GM19397 (cell line): ENCODE measurements around the gene GATD1.
A peak's percentile ranks its signal among the peaks of the same experiment; 100 is the strongest.

Source experiments
- ATAC-seq: cut with Tn5 transposase; IDR thresholded peaks from one replicate; pipeline ENCODE4 v1.9.1; 2021; ENCODE audit warnings: mild to moderate bottlenecking, moderate library complexity; ENCODE audit not compliant: unreplicated experiment

GATD1 gene

GRCh38 chr11:813072-813455, 35.8 kb upstream of the GATD1 start:
- no peak for ATAC-seq

DNA sequence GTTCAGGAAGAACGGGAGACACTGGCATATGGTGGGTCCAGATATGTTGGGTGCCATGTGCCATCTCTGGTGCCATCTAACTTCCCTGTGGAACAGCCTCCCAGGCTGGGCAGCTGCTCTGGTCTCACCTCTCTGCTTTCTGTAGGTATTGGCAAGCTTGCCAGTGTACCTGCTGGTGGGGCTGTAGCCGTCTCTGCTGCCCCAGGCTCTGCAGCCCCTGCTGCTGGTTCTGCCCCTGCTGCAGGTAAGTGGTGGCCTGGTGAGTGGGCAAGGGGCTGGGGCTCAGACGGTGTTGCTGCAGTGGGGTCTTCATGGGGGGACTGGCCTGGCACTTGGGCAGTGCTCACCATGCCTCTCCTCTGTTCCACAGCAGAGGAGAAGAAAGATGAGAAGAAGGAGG, 35.1 kb upstream of the GATD1 start:
- no peak for ATAC-seq

- no peak for ATAC-seq
Measured at GRCh38 chr11:811446-812245, 34.4 kb upstream of the GATD1 start.

DNA sequence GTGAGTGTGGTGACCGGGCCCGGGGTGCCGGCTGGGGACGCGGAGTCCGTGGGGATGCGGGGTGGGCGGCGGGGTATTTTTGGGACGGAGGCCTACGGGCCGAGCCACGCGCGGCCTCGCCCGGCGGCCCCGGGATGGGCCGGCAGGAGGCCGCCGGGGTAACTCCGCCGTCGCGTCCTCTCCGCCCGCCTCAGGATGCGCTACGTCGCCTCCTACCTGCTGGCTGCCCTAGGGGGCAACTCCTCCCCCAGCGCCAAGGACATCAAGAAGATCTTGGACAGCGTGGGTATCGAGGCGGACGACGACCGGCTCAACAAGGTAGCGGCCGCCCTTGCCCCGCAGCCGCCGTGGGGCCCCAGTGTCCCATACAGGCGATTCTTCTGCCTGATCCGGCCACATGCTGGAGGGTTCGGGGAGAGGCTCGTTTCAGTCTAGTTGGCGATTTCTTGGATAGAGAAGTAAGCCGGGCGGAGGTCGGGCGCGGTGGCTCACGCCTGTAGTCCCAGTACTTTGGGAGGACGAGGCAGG, 32.8 kb upstream of the GATD1 start:
- ATAC-seq = no peak

- ATAC-seq = peak; percentile 75
Measured at GRCh38 chr11:809287-810039, 32.2 kb upstream of the GATD1 start, which contains the start of gene RPLP2. TSS of gene RPLP2 (plus strand) at chr11:809967. CDS start at chr11:810235, 268 bp downstream.

- no peak for ATAC-seq
Measured at GRCh38 chr11:808427-809286, 31.4 kb upstream of the GATD1 start.

- ATAC-seq = no peak
Measured at GRCh38 chr11:804599-804964, 27.3 kb upstream of the GATD1 start.

DNA sequence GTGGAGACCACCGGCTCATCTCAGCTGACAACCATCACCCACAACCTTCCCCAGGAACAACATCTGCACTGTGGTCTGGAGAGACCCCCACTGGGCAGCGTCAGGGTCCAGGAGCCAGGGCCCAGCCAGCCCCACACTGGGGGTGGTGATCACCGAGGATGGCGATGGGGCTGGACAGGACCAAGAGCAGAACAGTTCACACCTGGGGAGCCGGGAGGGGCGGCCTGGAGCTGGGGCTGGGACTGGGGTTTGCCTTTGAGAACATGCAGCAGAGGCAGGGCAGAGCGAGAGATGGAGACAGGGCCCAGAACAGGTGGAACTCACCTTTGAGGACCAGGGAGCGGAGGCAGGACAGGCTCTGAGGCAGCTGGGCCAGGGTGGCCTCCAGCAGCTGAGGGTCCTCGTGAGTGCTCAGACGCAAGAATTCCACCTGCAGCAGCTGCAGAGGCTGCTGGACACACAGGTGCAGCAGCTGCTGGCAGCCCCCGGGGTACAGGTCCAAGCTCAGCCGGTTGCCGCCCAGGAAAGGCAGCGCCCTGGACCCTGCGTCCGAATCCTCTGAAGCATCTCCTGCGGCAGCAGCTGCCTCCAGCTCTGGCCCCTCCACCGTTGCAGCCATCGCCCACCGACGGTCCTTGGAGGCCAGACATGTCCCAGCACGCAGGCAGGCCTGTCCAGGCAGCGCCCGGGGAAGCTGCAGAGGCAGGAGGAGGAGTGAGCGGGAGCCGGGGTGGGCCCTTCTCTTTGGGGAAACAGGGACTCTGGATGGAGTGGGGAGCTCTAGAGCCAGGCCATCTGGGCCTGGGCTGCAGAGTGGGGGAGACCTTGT, 26.7 kb upstream of the GATD1 start:
- ATAC-seq = no peak

DNA sequence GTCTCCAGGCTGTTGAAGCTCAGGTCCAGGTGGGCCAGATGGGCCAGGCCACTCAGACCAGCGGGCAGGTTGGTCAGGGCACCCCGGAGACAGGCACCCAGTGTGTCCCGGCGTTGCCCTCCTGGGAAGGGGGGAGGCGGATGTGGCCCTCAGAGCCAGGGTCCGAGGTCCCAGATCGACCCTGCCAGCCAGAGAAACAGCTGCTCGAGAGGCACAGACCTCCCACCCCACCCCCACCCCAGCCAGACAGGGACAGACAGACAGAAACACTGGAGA, 26.1 kb upstream of the GATD1 start:
- ATAC-seq = no peak

DNA sequence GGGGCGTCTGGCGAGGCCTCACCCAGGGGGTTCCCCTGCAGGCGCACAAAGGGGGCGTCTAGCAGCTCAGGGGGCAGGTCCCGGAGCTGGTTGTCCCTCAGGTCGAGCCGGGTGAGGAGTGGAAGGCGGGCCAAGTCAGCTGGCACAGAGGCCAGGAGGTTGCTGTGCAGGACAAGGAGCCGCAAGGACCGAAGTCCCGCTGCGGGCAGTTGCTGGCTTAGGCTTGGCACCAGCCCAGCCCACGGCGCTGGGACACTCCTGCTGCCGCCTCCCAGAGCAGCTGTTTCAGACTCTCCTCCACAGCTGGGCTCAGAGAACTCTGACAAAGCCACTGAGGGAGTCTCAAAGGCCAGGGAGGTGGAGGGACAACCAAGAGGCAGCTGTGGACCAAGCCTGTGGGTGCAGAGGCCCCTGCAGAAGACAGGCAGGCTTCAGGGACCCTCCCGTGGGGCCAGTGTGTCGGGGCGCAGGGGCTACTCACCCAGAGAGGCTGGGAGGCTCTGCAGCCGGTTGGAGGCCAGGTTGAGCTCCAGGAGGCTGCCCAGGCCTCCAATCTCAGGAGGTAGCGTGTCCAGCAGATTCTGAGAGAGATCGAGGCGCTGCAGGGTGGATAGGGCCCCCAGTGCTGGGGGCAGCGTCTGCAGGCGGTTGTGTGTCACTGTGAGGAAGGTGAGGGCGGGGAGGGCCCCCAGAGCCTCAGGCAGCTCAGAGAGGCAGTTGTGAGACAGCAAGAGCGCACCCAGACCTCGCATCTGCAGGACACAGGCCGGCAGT, 25.6 kb upstream of the GATD1 start:
- ATAC-seq = no peak

DNA sequence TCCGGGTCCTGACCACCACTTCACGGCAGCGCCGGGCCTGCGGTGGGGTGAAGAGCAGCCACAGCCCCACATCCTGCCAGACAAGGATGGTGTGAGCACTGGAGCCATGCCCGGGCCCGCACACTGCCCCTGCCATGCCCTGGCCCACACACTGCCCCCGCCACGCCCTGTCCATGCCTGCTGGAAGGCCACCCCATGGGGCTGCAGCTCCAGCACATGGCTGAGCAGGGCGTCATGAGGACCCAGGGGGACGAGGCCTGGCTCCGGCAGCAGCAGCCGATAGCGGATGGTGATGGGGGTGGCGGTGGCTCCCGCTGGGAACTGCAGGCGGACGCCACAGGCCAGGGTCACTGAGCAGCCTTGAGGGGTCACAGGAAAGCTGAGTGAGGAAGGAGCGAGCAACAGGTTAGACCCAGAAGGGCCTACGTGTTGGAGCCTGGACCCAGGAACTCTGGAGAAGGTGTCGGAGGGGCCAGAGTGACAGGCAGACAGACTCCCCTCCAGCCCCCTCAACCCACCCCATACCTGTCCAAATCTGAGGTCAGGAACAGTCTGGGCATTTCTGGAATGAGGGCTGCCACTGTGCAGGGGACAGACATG, 24.8 kb upstream of the GATD1 start:
- ATAC-seq = no peak

- no peak for ATAC-seq
Measured at GRCh38 chr11:801097-801780, 24.0 kb upstream of the GATD1 start.

- no peak for ATAC-seq
Measured at GRCh38 chr11:800473-800872, 23.2 kb upstream of the GATD1 start.

DNA sequence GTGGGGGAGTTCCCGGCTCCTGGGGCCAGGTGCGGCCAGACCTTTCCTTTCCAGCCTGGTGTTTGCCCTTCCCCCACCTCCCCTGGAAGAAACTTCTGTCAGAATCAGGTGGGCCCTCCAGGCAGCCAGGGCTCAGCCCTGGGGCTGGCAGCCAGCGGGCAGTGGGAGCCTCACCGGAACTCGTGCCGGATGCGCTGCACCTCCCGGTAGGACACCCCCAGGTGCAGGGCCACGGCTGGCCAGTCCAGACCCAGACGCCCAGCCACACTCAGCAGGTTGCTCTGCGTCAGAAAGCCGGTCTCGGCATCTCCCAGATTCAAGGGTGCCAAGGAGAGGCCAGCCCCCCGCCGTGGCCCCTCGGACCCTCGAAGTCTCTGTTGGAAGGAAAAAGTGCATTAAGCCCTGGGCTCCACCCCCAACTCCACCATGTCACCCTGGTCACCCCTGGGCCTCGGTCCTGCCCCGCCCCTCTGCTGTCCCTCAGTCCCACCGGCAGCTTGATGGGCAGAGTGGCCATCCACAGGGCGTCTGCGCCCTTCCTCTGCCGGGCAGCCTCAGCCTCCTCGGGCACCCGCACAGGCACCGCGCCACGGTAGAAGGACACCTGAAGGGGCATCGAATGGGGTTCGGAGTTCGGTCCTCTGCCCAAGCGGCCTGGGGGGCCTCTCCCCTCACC, 22.5 kb upstream of the GATD1 start:
- no peak for ATAC-seq

DNA sequence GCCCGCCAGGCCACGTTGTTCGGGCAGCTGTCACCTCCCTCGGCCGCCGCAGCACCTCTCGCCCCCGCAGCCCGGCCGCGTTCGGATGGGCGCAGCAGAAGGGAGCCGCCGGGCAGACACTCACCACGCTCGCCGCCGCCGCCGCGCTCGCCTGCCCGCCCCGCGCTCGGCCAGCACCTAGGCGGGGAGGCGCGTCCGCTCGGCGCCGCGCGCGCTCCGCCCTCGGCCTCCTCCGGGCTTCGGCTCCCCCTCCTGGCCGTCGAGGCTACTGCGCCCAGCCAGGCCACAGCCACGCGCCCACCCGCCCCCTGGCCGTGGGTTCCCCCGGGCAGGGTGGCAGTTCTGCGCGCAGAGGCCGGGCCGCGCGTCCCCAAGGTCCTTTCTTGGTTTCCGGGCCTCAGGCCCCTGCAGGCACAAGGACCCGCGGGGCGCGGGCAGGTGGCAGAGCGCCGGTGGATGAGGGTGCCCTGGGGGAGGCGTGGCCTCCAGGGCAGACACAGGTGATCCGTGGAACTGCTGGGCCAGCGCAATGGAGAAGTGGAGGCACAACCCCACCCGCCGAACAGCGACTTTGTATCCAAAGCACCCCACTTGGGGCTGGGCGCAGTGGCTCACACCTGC, 20.9 kb upstream of the GATD1 start, which contains the start of gene SLC25A22:
TSS of gene SLC25A22 (minus strand) at position 189 of the 621 bp plus-strand sequence. CDS start 3,275 bp downstream, outside the sequence.
- peak; percentile 51 for ATAC-seq

- ATAC-seq = peak; percentile 35
Measured at GRCh38 chr11:797296-798092, 20.2 kb upstream of the GATD1 start.
